ENCODE measurements around the gene ATG5. TPM values are rescaled to one million over a fixed set of nuclear protein-coding genes. Genes with fewer than 3 reads are reported as not detected.
"Not testable (repeated sequence)": the region's sequence is repeated elsewhere in the genome, so short reads cannot be mapped to it uniquely, and the experiment has no call there.

ATG5 gene
- total and polyA plus RNA-seq, 11 donors = 8.8 to 23.9 (median 14.3) TPM

DNA sequence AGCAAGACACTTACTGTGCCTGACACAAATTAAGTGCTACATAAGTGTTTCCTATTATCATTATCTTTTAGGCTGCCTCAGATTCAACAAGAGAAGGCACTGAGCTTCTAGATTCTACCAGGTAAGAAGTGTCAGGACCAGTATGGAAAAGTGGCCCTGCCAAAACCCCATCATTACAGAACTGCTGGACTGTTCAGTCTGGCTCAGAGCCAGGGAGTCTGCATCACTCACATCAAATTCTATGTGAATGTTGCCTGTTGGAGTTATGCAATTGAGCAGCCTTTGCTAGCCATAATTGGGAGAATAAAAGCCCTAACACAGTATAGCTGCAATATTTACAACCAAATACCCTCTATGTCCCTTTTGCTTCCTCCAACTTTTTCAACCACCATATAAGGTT lies 70.9 kb downstream of the ATG5 start:
- no peak for ATAC-seq

DNA sequence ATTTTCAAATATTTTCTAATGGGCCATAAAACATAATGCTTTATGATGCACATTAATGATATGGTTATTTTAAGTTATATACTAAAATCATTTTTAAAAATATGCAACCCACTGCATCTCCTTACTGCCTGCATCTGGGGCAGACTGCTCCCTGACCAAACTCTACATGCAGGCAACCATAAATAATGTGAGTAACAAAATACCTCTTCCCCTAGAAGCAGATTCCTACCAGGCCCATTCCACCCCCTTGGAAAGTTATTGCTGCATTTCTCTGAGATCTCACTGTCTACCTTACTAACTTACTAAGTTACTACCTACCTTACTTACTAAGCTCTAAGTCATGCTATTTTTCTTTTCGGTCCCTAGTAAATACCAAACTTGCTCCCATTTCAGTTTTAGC lies 71.8 kb downstream of the ATG5 start:
- Histone ChIP-seq H3K36me3 (peaks cover 0 to under 1% (median 0%) of the 10 kb centered on the region in 9 donors), H3K4me1 (peaks cover 0 to 24% (median 2%) of the 10 kb centered on the region in 12 donors), H3K9me3 (no peaks in the 10 kb centered on the region), H3K4me3 (no peak overlapping the region), H3K27ac (no peak overlapping the region), H3K27me3 (no peaks in the 10 kb centered on the region)
- WGBS, 4 donors = 95 to 100% (median 97%) methylated on average over 1 of the region's 1 CpG
- TF ChIP-seq POLR2A (IDR thresholded peaks at IDR 0.05) = no peak
- TF ChIP-seq, protein P1, sequence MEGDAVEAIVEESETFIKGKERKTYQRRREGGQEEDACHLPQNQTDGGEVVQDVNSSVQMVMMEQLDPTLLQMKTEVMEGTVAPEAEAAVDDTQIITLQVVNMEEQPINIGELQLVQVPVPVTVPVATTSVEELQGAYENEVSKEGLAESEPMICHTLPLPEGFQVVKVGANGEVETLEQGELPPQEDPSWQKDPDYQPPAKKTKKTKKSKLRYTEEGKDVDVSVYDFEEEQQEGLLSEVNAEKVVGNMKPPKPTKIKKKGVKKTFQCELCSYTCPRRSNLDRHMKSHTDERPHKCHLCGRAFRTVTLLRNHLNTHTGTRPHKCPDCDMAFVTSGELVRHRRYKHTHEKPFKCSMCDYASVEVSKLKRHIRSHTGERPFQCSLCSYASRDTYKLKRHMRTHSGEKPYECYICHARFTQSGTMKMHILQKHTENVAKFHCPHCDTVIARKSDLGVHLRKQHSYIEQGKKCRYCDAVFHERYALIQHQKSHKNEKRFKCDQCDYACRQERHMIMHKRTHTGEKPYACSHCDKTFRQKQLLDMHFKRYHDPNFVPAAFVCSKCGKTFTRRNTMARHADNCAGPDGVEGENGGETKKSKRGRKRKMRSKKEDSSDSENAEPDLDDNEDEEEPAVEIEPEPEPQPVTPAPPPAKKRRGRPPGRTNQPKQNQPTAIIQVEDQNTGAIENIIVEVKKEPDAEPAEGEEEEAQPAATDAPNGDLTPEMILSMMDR (IDR thresholded peaks at IDR 0.05) = no peak
- intact Hi-C loops (cut with DNase I) = no loop called here
- ATAC-seq (no peak), DNase-seq (no peak)

More for the DNA sequence above, 70.9 kb downstream of the ATG5 start:
- intact Hi-C loops (cut with DNase I) = no loop called here
- H3K4me1 ChIP-seq = peaks cover 0 to 24% (median 4%) of the 10 kb centered on the region in 12 donors
- H3K36me3 ChIP-seq = no peaks in the 10 kb centered on the region
- H3K9me3 ChIP-seq = no peaks in the 10 kb centered on the region
- no peaks in the 10 kb centered on the region for H3K27me3 ChIP-seq
- no peak overlapping the region for H3K4me3 ChIP-seq
- DNase-seq = no peak
- TF ChIP-seq POLR2A (IDR thresholded peaks at IDR 0.05) = no peak
- TF ChIP-seq, protein P1 (IDR thresholded peaks at IDR 0.05) = no peak
- H3K27ac ChIP-seq = no peak overlapping the region

DNA sequence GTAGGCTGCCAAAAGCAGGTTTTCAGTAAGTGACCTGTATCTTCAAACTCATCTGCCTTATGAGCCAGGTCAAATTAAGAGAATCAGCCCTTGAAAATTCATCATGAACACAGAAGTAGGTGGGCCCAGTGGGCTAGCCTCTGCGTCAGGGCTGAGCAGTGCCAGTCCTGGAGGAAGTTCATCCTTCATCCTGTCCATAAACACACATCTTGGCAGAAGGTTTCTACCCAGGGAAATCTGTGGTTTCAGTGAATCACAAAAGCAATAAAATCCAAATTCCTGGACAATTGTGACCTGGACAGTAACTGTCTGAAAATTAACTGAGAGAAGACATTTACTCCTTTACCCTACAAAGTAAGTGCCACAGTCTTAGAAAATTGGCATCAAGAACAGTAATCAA lies 72.4 kb downstream of the ATG5 start:
- Histone ChIP-seq H3K27me3 (no peaks in the 10 kb centered on the region), H3K36me3 (peaks cover 0 to 6% (median 2%) of the 10 kb centered on the region in 9 donors), H3K9me3 (no peaks in the 10 kb centered on the region), H3K4me3 (no peak overlapping the region), H3K27ac (no peak overlapping the region), H3K4me1 (peaks cover 0 to 19% (median 2%) of the 10 kb centered on the region in 12 donors)
- DNase-seq = no peak
- WGBS, 4 donors = 64 to 74% (median 70%) methylated on average over 1 of the region's 1 CpG
- ATAC-seq = peak in 1 of 4 donors; percentile 34
- intact Hi-C loops (cut with DNase I) = no loop called here
- TF ChIP-seq POLR2A (IDR thresholded peaks at IDR 0.05) = no peak
- TF ChIP-seq, protein P1 (IDR thresholded peaks at IDR 0.05) = no peak

DNA sequence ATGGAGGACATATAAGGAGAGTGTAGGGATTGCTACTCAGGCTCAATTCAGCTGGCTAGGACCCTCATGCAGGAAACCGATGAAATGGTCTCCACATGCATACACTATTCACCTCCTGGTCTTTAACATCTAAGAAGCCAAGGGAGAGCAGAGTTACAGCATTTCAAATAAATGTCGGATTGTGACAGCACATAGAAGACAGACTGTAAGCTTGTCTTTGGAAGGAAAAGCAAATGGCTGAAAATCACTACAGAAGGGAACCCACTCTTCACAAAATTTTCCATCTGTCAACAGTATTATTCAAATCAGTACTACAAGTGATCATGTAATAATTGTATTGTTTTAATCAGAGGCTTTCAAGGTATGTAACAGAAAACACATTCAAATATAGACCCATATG lies 72.9 kb downstream of the ATG5 start:
- peaks cover 0 to 18% (median 2%) of the 10 kb centered on the region in 12 donors for H3K4me1 ChIP-seq
- no peak for DNase-seq
- no peak for ATAC-seq
- 93 to 97% (median 95%) methylated on average over 2 of the region's 2 CpGs for WGBS, 4 donors
- intact Hi-C loops (cut with DNase I) = no loop called here
- no peak overlapping the region for H3K27ac ChIP-seq
- TF ChIP-seq, protein P1 (IDR thresholded peaks at IDR 0.05) = no peak
- TF ChIP-seq POLR2A (IDR thresholded peaks at IDR 0.05) = no peak
- peaks cover 0 to 10% (median 7%) of the 10 kb centered on the region in 9 donors for H3K36me3 ChIP-seq
- H3K27me3 ChIP-seq = no peaks in the 10 kb centered on the region
- H3K4me3 ChIP-seq = no peak overlapping the region
- no peaks in the 10 kb centered on the region for H3K9me3 ChIP-seq

DNA sequence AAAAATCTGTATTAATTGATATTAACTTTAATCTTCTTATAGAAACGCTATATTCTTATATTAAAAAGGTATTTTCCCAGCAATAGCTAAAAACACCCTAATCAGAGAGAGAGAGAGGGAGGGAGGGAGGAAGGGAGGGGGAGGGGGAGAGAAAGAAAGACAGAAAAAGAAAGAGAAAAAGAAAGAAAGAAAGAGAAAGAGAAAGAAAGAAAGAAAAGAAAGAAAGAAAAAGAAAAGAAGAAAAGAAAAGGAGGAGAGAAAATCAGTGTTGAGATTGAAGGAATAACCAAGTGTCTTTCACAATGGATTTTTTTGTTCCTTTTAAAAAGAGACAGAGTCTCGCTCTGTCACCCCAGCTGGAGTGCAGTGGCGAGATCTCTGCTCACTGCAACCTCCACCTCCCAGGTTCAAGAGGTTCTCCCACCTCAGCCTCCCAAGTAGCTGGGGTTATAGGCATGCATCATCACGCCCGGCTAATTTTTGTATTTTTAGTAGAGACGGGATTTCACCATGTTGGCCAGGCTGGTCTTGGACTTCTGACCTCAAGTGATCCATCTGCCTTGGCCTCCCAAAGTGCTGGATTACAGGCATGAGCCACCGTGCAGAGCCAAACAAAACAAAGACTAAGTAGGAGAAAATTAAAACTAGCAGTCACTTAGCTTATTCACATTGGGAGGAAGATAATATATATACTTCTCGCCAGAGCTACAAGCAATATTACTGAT lies 73.9 kb downstream of the ATG5 start:
- WGBS, 4 donors = 84 to 91% (median 87%) methylated on average over 8 of the region's 8 CpGs
- H3K9me3 ChIP-seq; intact Hi-C loops (cut with DNase I); H3K27me3 ChIP-seq; H3K4me3 ChIP-seq; DNase-seq; H3K27ac ChIP-seq: not testable (repeated sequence)
- peak in 1 of 4 donors; percentile 57 for ATAC-seq
- Histone ChIP-seq H3K4me1 (peaks cover 0 to 18% (median 2%) of the 10 kb centered on the region in 12 donors), H3K36me3 (peaks cover 0 to 20% (median 17%) of the 10 kb centered on the region in 9 donors)

Measured in heart left ventricle (tissue), 16 donors.